A549 (cell line): ENCODE results near the gene TRAF1. TPM values are rescaled to one million over a fixed set of nuclear protein-coding genes. Genes with fewer than 3 reads are reported as not detected.

Source experiments
- ATAC-seq, 2 experiments: fragments of 200-7000 bp in 1 of 2; fragments of >200 bp in 1 of 2; cut with Nextera tagmentation in 1 of 2; cut with Tn5 transposase in 1 of 2; 3 replicates each; pipeline versions ENCODE4 v1.8.0 to v1.9.1; 2018 to 2020; ENCODE audit warnings: mild to moderate bottlenecking in 1 of 2, moderate library complexity in 1 of 2
- CTCF ChIA-PET: fragments of 300-600 bp; sonication (Branson Sonifier 250); formaldehyde crosslinking; extraction: SDS; loops from one replicate; lab custom pipeline; 2021; ENCODE audit warnings: antibody characterized with exemption, inconsistent platforms; lab: Yijun Ruan, JAX
- POLR2A ChIA-PET: fragments of 350-600 bp; formaldehyde crosslinking; extraction: SDS; loops from one replicate; lab custom pipeline; 2021; ENCODE audit warnings: antibody characterized with exemption, inconsistent platforms; lab: Yijun Ruan, JAX
- DNase-seq, 2 experiments: peaks; one replicate each; pipeline versions ENCODE4 v3.0.0 to v3.0.0-alpha.2; 2011 to 2016; ENCODE audit warnings: low read depth in 1 of 2, low spot score in 1 of 2
- FAIRE-seq: peaks from 2 replicates; lab custom pipeline; 2011; peaks lifted over from hg19 to GRCh38; lab: Jason Lieb, UNC
- H3K27ac ChIP-seq, 2 experiments: fragments of >200 bp; sonication (Bioruptor Twin); formaldehyde crosslinking; 3 replicates each; pipeline ENCODE4 v1.5.1; 2016 to 2017
- H3K4me1 ChIP-seq: fragments of >200 bp; sonication (Bioruptor Twin); formaldehyde crosslinking; 3 replicates; pipeline ENCODE4 v1.6.1; 2016
- H3K4me2 ChIP-seq: fragments of >200 bp; sonication (Bioruptor Twin); formaldehyde crosslinking; 3 replicates; pipeline ENCODE4 v1.6.1; 2016
- H3K4me3 ChIP-seq: fragments of >200 bp; sonication (Bioruptor Twin); formaldehyde crosslinking; 3 replicates; pipeline ENCODE4 v1.5.1; 2016
- H3K9me3 ChIP-seq: fragments of >200 bp; sonication (Bioruptor Twin); formaldehyde crosslinking; 3 replicates; pipeline ENCODE4 v1.6.1; 2016
- ATOH8 ChIP-seq: fragments of 250-450 bp; sonication (Bioruptor Pico); IDR thresholded peaks from 2 replicates; pipeline ENCODE4 v1.5.0; 2020; ENCODE audit warnings: low read depth, mild to moderate bottlenecking, moderate library complexity
- BCL3 ChIP-seq: fragments of >200 bp; sonication (Bioruptor Twin); formaldehyde crosslinking; IDR thresholded peaks from 3 replicates; pipeline ENCODE4 v1.6.1; 2016
- CHD4 ChIP-seq: fragments of 200-600 bp; sonication (generic); IDR thresholded peaks from 2 replicates; pipeline ENCODE4 v1.6.1; 2016; ENCODE audit warnings: antibody characterized with exemption, mild to moderate bottlenecking, borderline replicate concordance
- E2F6 ChIP-seq: IDR thresholded peaks from 2 replicates; pipeline ENCODE4 v1.6.1; 2012; ENCODE audit warnings: low read depth, borderline replicate concordance
- FOSB ChIP-seq: fragments of 250-450 bp; sonication (Bioruptor Pico); IDR thresholded peaks from 2 replicates; pipeline ENCODE4 v1.5.0; 2020; ENCODE audit warnings: mild to moderate bottlenecking, moderate library complexity
- HES2 ChIP-seq: fragments of >200 bp; sonication (Bioruptor Twin); formaldehyde crosslinking; IDR thresholded peaks from 2 replicates; pipeline ENCODE4 v1.6.1; 2016
- HEYL ChIP-seq: fragments of 250-450 bp; sonication (Bioruptor Pico); IDR thresholded peaks from 2 replicates; pipeline ENCODE4 v1.8.0; 2021; ENCODE audit warnings: mild to moderate bottlenecking, moderate library complexity
- HMGXB4 ChIP-seq: fragments of 250-450 bp; sonication (Bioruptor Pico); IDR thresholded peaks from 2 replicates; pipeline ENCODE4 v1.5.0; 2021; ENCODE audit warnings: mild to moderate bottlenecking, moderate library complexity, borderline replicate concordance
- JUN ChIP-seq, 2 experiments: fragments of >200 bp; sonication (Bioruptor Twin); formaldehyde crosslinking; IDR thresholded peaks; 2 replicates in 1 of 2; 3 replicates in 1 of 2; pipeline ENCODE4 v1.6.1; 2016 to 2017
- MAX ChIP-seq: IDR thresholded peaks from 2 replicates; pipeline ENCODE4 v1.6.1; 2012
- NPAS2 ChIP-seq: fragments of 250-450 bp; sonication (Bioruptor Pico); IDR thresholded peaks from 2 replicates; pipeline ENCODE4 v1.8.0; 2022; ENCODE audit warnings: mild to moderate bottlenecking, moderate library complexity, borderline replicate concordance
- PHF8 ChIP-seq: fragments of 200-600 bp; sonication (generic); IDR thresholded peaks from 2 replicates; pipeline ENCODE4 v1.6.1; 2016; ENCODE audit warnings: low read depth, mild to moderate bottlenecking, antibody characterized with exemption, moderate library complexity, borderline replicate concordance
- POLR2AphosphoS2 ChIP-seq: conservative IDR thresholded peaks from 2 replicates; pipeline ENCODE4 v1.6.1; 2012; ENCODE audit warnings: low read length, improper control_type of control experiment, inconsistent platforms
- RCOR1 ChIP-seq: fragments of 150-350 bp; IDR thresholded peaks from 2 replicates; pipeline ENCODE4 v1.6.1; 2014; ENCODE audit warnings: antibody characterized with exemption, low read length, low read depth
- TP53 ChIP-seq: fragments of 250-450 bp; sonication (Bioruptor Pico); IDR thresholded peaks from 2 replicates; pipeline ENCODE4 v1.5.0; 2021; ENCODE audit warnings: mild to moderate bottlenecking, moderate library complexity
- ZNF302 ChIP-seq: fragments of 250-450 bp; sonication (Bioruptor Pico); IDR thresholded peaks from 2 replicates; pipeline ENCODE4 v1.9.0; 2021; ENCODE audit warnings: inconsistent platforms, mild to moderate bottlenecking, moderate library complexity
- WGBS: methylation state at CpG from one replicate; pipeline ENCODE4 v1.1.6; 2017; ENCODE audit errors: missing lambda C conversion rate; 5-methylcytosine and 5-hydroxymethylcytosine counted together
- polyA plus RNA-seq, 4 experiments: library from polyadenylated mRNA; depleted of rRNA in 3 of 4; stranded (reverse); fragments of >200 nt; fragmentation: RNase III in 1 of 4; extraction: RNeasy Plus Mini Kit Qiagen cat#74134 plus additional on column Dnase treatment in 1 of 4; gene quantifications; 2 replicates in 3 of 4; 3 replicates in 1 of 4; pipeline ENCODE4 v1.2.3, GENCODE V29; 2011 to 2017

TRAF1 gene
- polyA plus RNA-seq, 2 of the 4 experiments (the other 2 are of a cell fraction) = 2.0 to 3.4 TPM

- ChIA-PET POLR2A (no interaction called here), CTCF (interaction anchor here (1.1 to 1.9 kb wide), 4 partner anchors 12 to 32 kb away, joined by 3 to 8 read pairs (median 4); no protein-coding TSS in a partner anchor)
- Histone ChIP-seq H3K4me3 (no peak overlapping the region), H3K27ac (no peak overlapping the region), H3K4me1 (no peaks in the 10 kb centered on the region), H3K4me2 (no peak overlapping the region), H3K9me3 (no peaks in the 10 kb centered on the region)
- 82% methylated on average over 15 of the region's 16 CpGs for whole genome bisulfite sequencing
- FAIRE-seq (no peak), ATAC-seq (no peak), DNase-seq (no peak)
- TF ChIP-seq BCL3 = no peak
- no peak for TF ChIP-seq JUN (IDR thresholded peaks at IDR 0.05)
- TF ChIP-seq TP53 (CRISPR knock-in tag) = no peak
- no peak for TF ChIP-seq NPAS2 (CRISPR knock-in tag)
- no peak for TF ChIP-seq FOSB (CRISPR knock-in tag)
- TF ChIP-seq HES2 = no peak
- no peak for TF ChIP-seq HEYL
- no peak for TF ChIP-seq RCOR1
- TF ChIP-seq HMGXB4 = no peak
- no peak for TF ChIP-seq MAX
Measured at GRCh38 chr9:120904061-120904977, 22.3 kb downstream of the TRAF1 start.

- H3K4me2 ChIP-seq = no peak overlapping the region
- no peaks in the 10 kb centered on the region for H3K9me3 ChIP-seq
- no peak overlapping the region for H3K27ac ChIP-seq
- no peak for DNase-seq
- TF ChIP-seq POLR2AphosphoS2 = no peak
- TF ChIP-seq, all 56 proteins: peak for 0
- ChIA-PET CTCF (interaction anchor here (1.4 to 1.9 kb wide), 2 partner anchors 12 to 14 kb away, joined by 5 to 8 read pairs; no protein-coding TSS in a partner anchor), POLR2A (no interaction called here)
- FAIRE-seq (no peak), ATAC-seq (no peak; a peak in 1 of 6 replicates)
- WGBS = 80% methylated on average over 14 of the region's 14 CpGs
- Histone ChIP-seq H3K4me3 (no peak overlapping the region), H3K4me1 (no peaks in the 10 kb centered on the region)
Measured at GRCh38 chr9:120902569-120903535, 23.7 kb downstream of the TRAF1 start.

GRCh38 chr9:120901755-120902568 lies 24.6 kb downstream of the TRAF1 start:
- ChIA-PET CTCF (interaction anchor here (1.4 to 1.9 kb wide), 3 partner anchors 11 to 146 kb away, joined by 3 to 8 read pairs (median 5); no protein-coding TSS in a partner anchor), POLR2A (no interaction called here)
- no peak for ATAC-seq
- TF ChIP-seq HMGXB4 = no peak
- TF ChIP-seq CHD4 = no peak
- TF ChIP-seq E2F6 = no peak
- TF ChIP-seq PHF8 = no peak
- TF ChIP-seq ATOH8 (CRISPR knock-in tag) = no peak
- no peak for TF ChIP-seq ZNF302 (CRISPR knock-in tag)
- Histone ChIP-seq H3K9me3 (no peaks in the 10 kb centered on the region), H3K4me2 (no peak overlapping the region), H3K27ac (no peak overlapping the region), H3K4me3 (no peak overlapping the region), H3K4me1 (no peaks in the 10 kb centered on the region)
- FAIRE-seq = no peak
- 76% methylated on average over 12 of the region's 12 CpGs for WGBS
- DNase-seq = no peak
